ENCODE results near the gene PTOV1.

PTOV1 gene

GRCh38 chr19:49883094-49883493 is 32.1 kb downstream of the PTOV1 start:
- H3K79me2 ChIP-seq (ENCODE audit: control insufficient read depth, insufficient read depth, low read length, unreplicated experiment): no peaks in the 10 kb centered on the region
- H2AFZ ChIP-seq (ENCODE audit: low read length, unreplicated experiment): no peak overlapping the region
- H3K4me3 ChIP-seq (ENCODE audit: low read depth, low read length): no peak overlapping the region
- peaks cover 15% of the 10 kb centered on the region; the same call in 1 of the 2 replicates for H3K36me3 ChIP-seq (ENCODE audit: insufficient read depth, low read length)
- H3K4me1 ChIP-seq (ENCODE audit: control insufficient read depth, insufficient read depth, low read length, unreplicated experiment): peaks cover 4% of the 10 kb centered on the region
- no peaks in the 10 kb centered on the region for H3K27me3 ChIP-seq (ENCODE audit: insufficient read depth, low read length)
- no peak overlapping the region for H3K27ac ChIP-seq (ENCODE audit: low read depth, low read length)

- no peak overlapping the region for H3K27ac ChIP-seq (ENCODE audit: low read depth, low read length)
- no peaks in the 10 kb centered on the region for H3K27me3 ChIP-seq (ENCODE audit: insufficient read depth, low read length)
- no peak overlapping the region for H3K4me3 ChIP-seq (ENCODE audit: low read depth, low read length)
- H3K36me3 ChIP-seq (ENCODE audit: insufficient read depth, low read length): peaks cover 15% of the 10 kb centered on the region; the same call in 1 of the 2 replicates
- no peak overlapping the region for H2AFZ ChIP-seq (ENCODE audit: low read length, unreplicated experiment)
- H3K79me2 ChIP-seq (ENCODE audit: control insufficient read depth, insufficient read depth, low read length, unreplicated experiment): no peaks in the 10 kb centered on the region
- no peaks in the 10 kb centered on the region for H3K4me1 ChIP-seq (ENCODE audit: control insufficient read depth, insufficient read depth, low read length, unreplicated experiment)
Observed at GRCh38 chr19:49884109-49884508, 33.1 kb downstream of the PTOV1 start.

- Histone ChIP-seq H3K79me2 (ENCODE audit: control insufficient read depth, insufficient read depth, low read length, unreplicated experiment) (no peaks in the 10 kb centered on the region), H3K27me3 (ENCODE audit: insufficient read depth, low read length) (no peaks in the 10 kb centered on the region), H3K27ac (ENCODE audit: low read depth, low read length) (no peak overlapping the region), H3K4me3 (ENCODE audit: low read depth, low read length) (no peak overlapping the region), H3K36me3 (ENCODE audit: insufficient read depth, low read length) (peaks cover 15% of the 10 kb centered on the region; the same call in 1 of the 2 replicates), H2AFZ (ENCODE audit: low read length, unreplicated experiment) (no peak overlapping the region), H3K4me1 (ENCODE audit: control insufficient read depth, insufficient read depth, low read length, unreplicated experiment) (no peaks in the 10 kb centered on the region)
Observed at GRCh38 chr19:49884760-49885159, 33.8 kb downstream of the PTOV1 start.

- H3K4me3 ChIP-seq (ENCODE audit: low read depth, low read length): no peak overlapping the region
Observed at GRCh38 chr19:49887037-49887664, 36.2 kb downstream of the PTOV1 start.

GRCh38 chr19:49887665-49888509 is 36.9 kb downstream of the PTOV1 start:
- Histone ChIP-seq H3K27ac (ENCODE audit: low read depth, low read length) (no peak overlapping the region), H3K4me1 (ENCODE audit: control insufficient read depth, insufficient read depth, low read length, unreplicated experiment) (no peaks in the 10 kb centered on the region), H3K4me3 (ENCODE audit: low read depth, low read length) (no peak overlapping the region)

More at GRCh38 chr19:49887037-49887664, 36.2 kb downstream of the PTOV1 start:
- Histone ChIP-seq H3K4me1 (ENCODE audit: control insufficient read depth, insufficient read depth, low read length, unreplicated experiment) (no peaks in the 10 kb centered on the region), H2AFZ (ENCODE audit: low read length, unreplicated experiment) (no peak overlapping the region), H3K79me2 (ENCODE audit: control insufficient read depth, insufficient read depth, low read length, unreplicated experiment) (no peaks in the 10 kb centered on the region), H3K36me3 (ENCODE audit: insufficient read depth, low read length) (peaks cover 13% of the 10 kb centered on the region; the same call in 1 of the 2 replicates), H3K27me3 (ENCODE audit: insufficient read depth, low read length) (no peaks in the 10 kb centered on the region), H3K27ac (ENCODE audit: low read depth, low read length) (no peak overlapping the region)

GRCh38 chr19:49888510-49888824 is 37.5 kb downstream of the PTOV1 start:
- Histone ChIP-seq H3K4me1 (ENCODE audit: control insufficient read depth, insufficient read depth, low read length, unreplicated experiment) (no peaks in the 10 kb centered on the region), H3K36me3 (ENCODE audit: insufficient read depth, low read length) (0 out of 2 replicates have a peak, but pooled peaks cover under 1% of the 10 kb centered on the region)

More at GRCh38 chr19:49887665-49888509, 36.9 kb downstream of the PTOV1 start:
- Histone ChIP-seq H2AFZ (ENCODE audit: low read length, unreplicated experiment) (no peak overlapping the region), H3K27me3 (ENCODE audit: insufficient read depth, low read length) (no peaks in the 10 kb centered on the region), H3K79me2 (ENCODE audit: control insufficient read depth, insufficient read depth, low read length, unreplicated experiment) (no peaks in the 10 kb centered on the region), H3K36me3 (ENCODE audit: insufficient read depth, low read length) (peaks cover 7% of the 10 kb centered on the region; the same call in 1 of the 2 replicates)

GRCh38 chr19:49889038-49889686 is 38.2 kb downstream of the PTOV1 start:
- Histone ChIP-seq H3K4me1 (ENCODE audit: control insufficient read depth, insufficient read depth, low read length, unreplicated experiment) (no peaks in the 10 kb centered on the region), H3K36me3 (ENCODE audit: insufficient read depth, low read length) (no peaks in the 10 kb centered on the region), H3K4me3 (ENCODE audit: low read depth, low read length) (no peak overlapping the region), H3K27ac (ENCODE audit: low read depth, low read length) (no peak overlapping the region), H3K27me3 (ENCODE audit: insufficient read depth, low read length) (no peaks in the 10 kb centered on the region), H3K79me2 (ENCODE audit: control insufficient read depth, insufficient read depth, low read length, unreplicated experiment) (no peaks in the 10 kb centered on the region), H2AFZ (ENCODE audit: low read length, unreplicated experiment) (no peak overlapping the region)

More at GRCh38 chr19:49888510-49888824, 37.5 kb downstream of the PTOV1 start:
- Histone ChIP-seq H3K79me2 (ENCODE audit: control insufficient read depth, insufficient read depth, low read length, unreplicated experiment) (no peaks in the 10 kb centered on the region), H3K27me3 (ENCODE audit: insufficient read depth, low read length) (no peaks in the 10 kb centered on the region), H2AFZ (ENCODE audit: low read length, unreplicated experiment) (no peak overlapping the region), H3K27ac (ENCODE audit: low read depth, low read length) (no peak overlapping the region), H3K4me3 (ENCODE audit: low read depth, low read length) (no peak overlapping the region)

- Histone ChIP-seq H2AFZ (ENCODE audit: low read length, unreplicated experiment) (no peak overlapping the region), H3K27me3 (ENCODE audit: insufficient read depth, low read length) (no peaks in the 10 kb centered on the region), H3K4me3 (ENCODE audit: low read depth, low read length) (peak overlapping the region; percentile 70), H3K4me1 (ENCODE audit: control insufficient read depth, insufficient read depth, low read length, unreplicated experiment) (no peaks in the 10 kb centered on the region), H3K27ac (ENCODE audit: low read depth, low read length) (no peak overlapping the region), H3K36me3 (ENCODE audit: insufficient read depth, low read length) (no peaks in the 10 kb centered on the region), H3K79me2 (ENCODE audit: control insufficient read depth, insufficient read depth, low read length, unreplicated experiment) (no peaks in the 10 kb centered on the region)
Observed at GRCh38 chr19:49889687-49890348, 38.9 kb downstream of the PTOV1 start.

GRCh38 chr19:49890349-49891311 is 39.7 kb downstream of the PTOV1 start:
- H3K27ac ChIP-seq (ENCODE audit: low read depth, low read length): no peak overlapping the region
- no peaks in the 10 kb centered on the region for H3K36me3 ChIP-seq (ENCODE audit: insufficient read depth, low read length)
- H3K4me1 ChIP-seq (ENCODE audit: control insufficient read depth, insufficient read depth, low read length, unreplicated experiment): no peaks in the 10 kb centered on the region
- H3K79me2 ChIP-seq (ENCODE audit: control insufficient read depth, insufficient read depth, low read length, unreplicated experiment): no peaks in the 10 kb centered on the region
- H2AFZ ChIP-seq (ENCODE audit: low read length, unreplicated experiment): no peak overlapping the region
- H3K4me3 ChIP-seq (ENCODE audit: low read depth, low read length): peak overlapping the region; percentile 70
- no peaks in the 10 kb centered on the region for H3K27me3 ChIP-seq (ENCODE audit: insufficient read depth, low read length)
